ENCODE results near the gene CAMSAP1. TPM values are rescaled to one million over a fixed set of nuclear protein-coding genes. Genes with fewer than 3 reads are reported as not detected.

The CAMSAP1 gene
- total RNA-seq, 1 experiment from 2014 or later: 24.8 TPM

DNA sequence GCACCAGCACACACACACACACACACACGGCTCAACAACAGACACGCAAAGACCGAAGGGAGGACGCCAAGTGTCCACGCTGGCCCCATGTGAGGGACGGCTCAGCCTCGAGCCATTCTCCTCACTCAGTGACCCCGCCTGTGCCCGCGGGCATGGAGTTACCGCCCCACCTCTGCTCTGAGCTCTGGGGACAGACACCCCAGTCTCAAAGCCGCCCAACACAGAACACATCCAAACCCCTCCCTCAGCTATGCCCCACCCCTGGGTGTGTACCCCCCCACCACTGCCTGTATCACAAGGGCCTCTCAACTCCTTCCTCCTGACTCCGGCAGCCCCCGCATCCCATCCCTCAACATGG is 81.2 kb downstream of the CAMSAP1 start:
- ChIA-PET CTCF (no interaction called here), POLR2A (no interaction called here)
- no TSS peak for BruUV-seq (replicated peaks)
- ATAC-seq (no peak), DNase-seq (ENCODE audit: low read depth, low spot score) (no peak)
- Histone ChIP-seq H3K9me3 (ENCODE audit: control insufficient read depth, insufficient read depth, low read depth, low read length) (no peaks in the 10 kb centered on the region), H3K27me3 (ENCODE audit: control insufficient read depth, insufficient read depth, low read length) (no peaks in the 10 kb centered on the region), H3K27ac (ENCODE audit: low read length) (no peak overlapping the region), H3K36me3 (ENCODE audit: control insufficient read depth, insufficient read depth, low read length) (0 out of 2 replicates have a peak, but pooled peaks cover 4% of the 10 kb centered on the region), H3K4me3 (ENCODE audit: low read depth in 2 of 2, low read length in 2 of 2) (no peak overlapping the region), H3K4me1 (ENCODE audit: control insufficient read depth, insufficient read depth, low read length) (no peaks in the 10 kb centered on the region)
- intact Hi-C loops (cut with micrococcal nuclease; ENCODE audit: unreplicated experiment): no loop called here
- TF ChIP-seq SIN3A (IDR thresholded peaks at IDR 0.05; ENCODE audit: borderline replicate concordance, insufficient read depth, low read depth, low read length): no peak
- TF ChIP-seq POLR2AphosphoS5 (IDR thresholded peaks at IDR 0.05; ENCODE audit: low read depth, low read length): no peak
- TF ChIP-seq, protein P1, sequence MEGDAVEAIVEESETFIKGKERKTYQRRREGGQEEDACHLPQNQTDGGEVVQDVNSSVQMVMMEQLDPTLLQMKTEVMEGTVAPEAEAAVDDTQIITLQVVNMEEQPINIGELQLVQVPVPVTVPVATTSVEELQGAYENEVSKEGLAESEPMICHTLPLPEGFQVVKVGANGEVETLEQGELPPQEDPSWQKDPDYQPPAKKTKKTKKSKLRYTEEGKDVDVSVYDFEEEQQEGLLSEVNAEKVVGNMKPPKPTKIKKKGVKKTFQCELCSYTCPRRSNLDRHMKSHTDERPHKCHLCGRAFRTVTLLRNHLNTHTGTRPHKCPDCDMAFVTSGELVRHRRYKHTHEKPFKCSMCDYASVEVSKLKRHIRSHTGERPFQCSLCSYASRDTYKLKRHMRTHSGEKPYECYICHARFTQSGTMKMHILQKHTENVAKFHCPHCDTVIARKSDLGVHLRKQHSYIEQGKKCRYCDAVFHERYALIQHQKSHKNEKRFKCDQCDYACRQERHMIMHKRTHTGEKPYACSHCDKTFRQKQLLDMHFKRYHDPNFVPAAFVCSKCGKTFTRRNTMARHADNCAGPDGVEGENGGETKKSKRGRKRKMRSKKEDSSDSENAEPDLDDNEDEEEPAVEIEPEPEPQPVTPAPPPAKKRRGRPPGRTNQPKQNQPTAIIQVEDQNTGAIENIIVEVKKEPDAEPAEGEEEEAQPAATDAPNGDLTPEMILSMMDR (IDR thresholded peaks at IDR 0.05): no peak
- TF ChIP-seq, protein P2, sequence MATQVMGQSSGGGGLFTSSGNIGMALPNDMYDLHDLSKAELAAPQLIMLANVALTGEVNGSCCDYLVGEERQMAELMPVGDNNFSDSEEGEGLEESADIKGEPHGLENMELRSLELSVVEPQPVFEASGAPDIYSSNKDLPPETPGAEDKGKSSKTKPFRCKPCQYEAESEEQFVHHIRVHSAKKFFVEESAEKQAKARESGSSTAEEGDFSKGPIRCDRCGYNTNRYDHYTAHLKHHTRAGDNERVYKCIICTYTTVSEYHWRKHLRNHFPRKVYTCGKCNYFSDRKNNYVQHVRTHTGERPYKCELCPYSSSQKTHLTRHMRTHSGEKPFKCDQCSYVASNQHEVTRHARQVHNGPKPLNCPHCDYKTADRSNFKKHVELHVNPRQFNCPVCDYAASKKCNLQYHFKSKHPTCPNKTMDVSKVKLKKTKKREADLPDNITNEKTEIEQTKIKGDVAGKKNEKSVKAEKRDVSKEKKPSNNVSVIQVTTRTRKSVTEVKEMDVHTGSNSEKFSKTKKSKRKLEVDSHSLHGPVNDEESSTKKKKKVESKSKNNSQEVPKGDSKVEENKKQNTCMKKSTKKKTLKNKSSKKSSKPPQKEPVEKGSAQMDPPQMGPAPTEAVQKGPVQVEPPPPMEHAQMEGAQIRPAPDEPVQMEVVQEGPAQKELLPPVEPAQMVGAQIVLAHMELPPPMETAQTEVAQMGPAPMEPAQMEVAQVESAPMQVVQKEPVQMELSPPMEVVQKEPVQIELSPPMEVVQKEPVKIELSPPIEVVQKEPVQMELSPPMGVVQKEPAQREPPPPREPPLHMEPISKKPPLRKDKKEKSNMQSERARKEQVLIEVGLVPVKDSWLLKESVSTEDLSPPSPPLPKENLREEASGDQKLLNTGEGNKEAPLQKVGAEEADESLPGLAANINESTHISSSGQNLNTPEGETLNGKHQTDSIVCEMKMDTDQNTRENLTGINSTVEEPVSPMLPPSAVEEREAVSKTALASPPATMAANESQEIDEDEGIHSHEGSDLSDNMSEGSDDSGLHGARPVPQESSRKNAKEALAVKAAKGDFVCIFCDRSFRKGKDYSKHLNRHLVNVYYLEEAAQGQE (IDR thresholded peaks at IDR 0.05; ENCODE audit: insufficient read depth in 1 of 2, low read depth in 2 of 2, low read length in 1 of 2): no peak
- TF ChIP-seq TCF7L2 (IDR thresholded peaks at IDR 0.05; ENCODE audit: low read depth, low read length): no peak
- in situ Hi-C loops (cut with HindIII; ENCODE audit: low pct_unique_long_range_greater_than_20kb, low sequenced_read_pairs): no loop called here

DNA sequence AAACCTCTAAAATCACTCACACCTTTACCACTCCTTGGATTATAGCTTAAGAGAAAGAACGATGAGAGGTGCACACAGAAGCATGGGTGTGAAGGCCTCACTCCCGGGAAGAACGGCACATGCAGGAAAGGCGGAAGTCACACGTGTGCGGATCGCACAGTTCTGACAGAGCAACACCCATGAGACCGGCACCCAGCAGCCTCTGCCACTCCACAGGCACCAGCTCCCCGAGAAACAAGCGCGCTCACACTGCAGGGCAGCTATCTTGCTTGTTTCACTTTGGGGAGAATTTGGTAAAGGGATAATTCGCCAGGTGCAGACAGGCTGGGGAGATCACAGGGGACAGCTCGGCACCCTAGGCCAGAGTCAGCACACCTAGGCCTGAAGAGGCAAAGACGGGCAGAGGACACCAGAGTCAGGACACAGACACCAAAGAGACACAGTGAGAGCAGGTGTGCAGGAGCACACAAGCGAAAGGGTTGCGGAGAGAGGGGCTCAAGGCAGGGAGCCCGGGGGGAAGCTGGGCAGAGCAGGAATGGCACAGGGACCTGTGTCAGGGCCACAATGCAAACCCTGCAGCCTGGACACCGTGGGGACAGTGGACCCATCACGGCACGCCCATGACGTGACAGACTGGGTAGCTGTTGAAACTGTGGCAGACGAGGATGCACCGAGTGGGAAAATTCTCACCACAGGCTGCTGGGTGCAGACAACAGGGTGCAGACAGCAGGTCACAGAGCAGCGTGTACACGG is 81.7 kb downstream of the CAMSAP1 start:
- intact Hi-C loops (cut with micrococcal nuclease; ENCODE audit: unreplicated experiment) (no loop called here), in situ Hi-C loops (cut with HindIII; ENCODE audit: low pct_unique_long_range_greater_than_20kb, low sequenced_read_pairs) (no loop called here)
- no TSS peak for BruUV-seq (replicated peaks)
- no peak; the same call in 1 of the 2 replicates for ATAC-seq
- Histone ChIP-seq H3K9me3 (ENCODE audit: control insufficient read depth, insufficient read depth, low read depth, low read length) (no peaks in the 10 kb centered on the region), H3K27ac (ENCODE audit: low read length) (no peak overlapping the region), H3K4me3 (ENCODE audit: low read depth in 2 of 2, low read length in 2 of 2) (no peak overlapping the region), H3K27me3 (ENCODE audit: control insufficient read depth, insufficient read depth, low read length) (no peaks in the 10 kb centered on the region), H3K36me3 (ENCODE audit: control insufficient read depth, insufficient read depth, low read length) (0 out of 2 replicates have a peak, but pooled peaks cover 4% of the 10 kb centered on the region), H3K4me1 (ENCODE audit: control insufficient read depth, insufficient read depth, low read length) (no peaks in the 10 kb centered on the region)
- TF ChIP-seq SIN3A (IDR thresholded peaks at IDR 0.05; ENCODE audit: borderline replicate concordance, insufficient read depth, low read depth, low read length) (no peak), POLR2AphosphoS5 (IDR thresholded peaks at IDR 0.05; ENCODE audit: low read depth, low read length) (no peak), TCF7L2 (IDR thresholded peaks at IDR 0.05; ENCODE audit: low read depth, low read length) (no peak)
- TF ChIP-seq, protein P2 (IDR thresholded peaks at IDR 0.05; ENCODE audit: insufficient read depth in 1 of 2, low read depth in 2 of 2, low read length in 1 of 2): no peak
- TF ChIP-seq, protein P1 (IDR thresholded peaks at IDR 0.05): no peak
- no peak for DNase-seq (ENCODE audit: low read depth, low spot score)
- POLR2A ChIA-PET: interaction anchor here (0.6 kb wide), 1 partner anchor 51 kb away, joined by 13 read pairs; no protein-coding TSS in a partner anchor
- CTCF ChIA-PET: no interaction called here
